Testis (tissue), 2 donors: ENCODE data around the gene ADAM12.

Experiments used
- CTCF ChIP-seq, 3 experiments: fragments of 450-650 bp in 2 of 3; fragments of 200-600 bp in 1 of 3; sonication (generic) in 1 of 3; IDR thresholded peaks; one replicate each; pipeline ENCODE4 v1.5.1; 2016 to 2019; ENCODE audit warnings: antibody characterized with exemption in 3 of 3, mild to moderate bottlenecking in 2 of 3, moderate library complexity in 1 of 3
- POLR2A ChIP-seq: fragments of 450-650 bp; IDR thresholded peaks from one replicate; pipeline ENCODE4 v1.6.1; 2017; ENCODE audit warnings: antibody characterized with exemption, mild to moderate bottlenecking, moderate library complexity

- no peak for TF ChIP-seq CTCF (IDR thresholded peaks at IDR 0.05)
- TF ChIP-seq POLR2A, result no peak
Measured at GRCh38 chr10:126013489-126014281, 374.6 kb downstream of the ADAM12 start.
